ENCODE data around the gene FHIP1B.

DNA sequence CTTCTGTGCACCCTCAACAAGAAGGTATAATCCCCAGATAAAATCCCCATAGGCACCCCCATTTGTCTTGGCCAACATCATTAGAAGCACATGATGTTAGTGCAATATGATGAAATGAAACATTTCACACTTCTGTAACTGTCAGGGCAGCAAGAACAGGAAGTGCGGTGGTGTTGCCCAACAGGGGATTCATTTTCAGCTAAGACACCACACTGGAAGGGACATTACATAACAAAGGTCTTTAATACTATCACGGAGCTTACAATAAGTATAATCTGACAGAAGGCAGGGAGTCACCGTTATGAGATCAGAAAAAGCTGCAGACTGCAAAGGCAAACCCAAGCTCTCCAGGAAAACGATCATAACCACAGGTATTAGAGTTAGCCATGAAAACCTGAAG, 33.5 kb downstream of the FHIP1B start:
- TF ChIP-seq, protein P1, sequence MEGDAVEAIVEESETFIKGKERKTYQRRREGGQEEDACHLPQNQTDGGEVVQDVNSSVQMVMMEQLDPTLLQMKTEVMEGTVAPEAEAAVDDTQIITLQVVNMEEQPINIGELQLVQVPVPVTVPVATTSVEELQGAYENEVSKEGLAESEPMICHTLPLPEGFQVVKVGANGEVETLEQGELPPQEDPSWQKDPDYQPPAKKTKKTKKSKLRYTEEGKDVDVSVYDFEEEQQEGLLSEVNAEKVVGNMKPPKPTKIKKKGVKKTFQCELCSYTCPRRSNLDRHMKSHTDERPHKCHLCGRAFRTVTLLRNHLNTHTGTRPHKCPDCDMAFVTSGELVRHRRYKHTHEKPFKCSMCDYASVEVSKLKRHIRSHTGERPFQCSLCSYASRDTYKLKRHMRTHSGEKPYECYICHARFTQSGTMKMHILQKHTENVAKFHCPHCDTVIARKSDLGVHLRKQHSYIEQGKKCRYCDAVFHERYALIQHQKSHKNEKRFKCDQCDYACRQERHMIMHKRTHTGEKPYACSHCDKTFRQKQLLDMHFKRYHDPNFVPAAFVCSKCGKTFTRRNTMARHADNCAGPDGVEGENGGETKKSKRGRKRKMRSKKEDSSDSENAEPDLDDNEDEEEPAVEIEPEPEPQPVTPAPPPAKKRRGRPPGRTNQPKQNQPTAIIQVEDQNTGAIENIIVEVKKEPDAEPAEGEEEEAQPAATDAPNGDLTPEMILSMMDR (IDR thresholded peaks at IDR 0.05; ENCODE audit: poor library complexity, severe bottlenecking) = no peak
- TF ChIP-seq POLR2AphosphoS5 (IDR thresholded peaks at IDR 0.05) (no peak), EZH2 (IDR thresholded peaks at IDR 0.05; ENCODE audit: borderline replicate concordance, insufficient read depth, low read length, poor library complexity, severe bottlenecking) (no peak), TAF1 (IDR thresholded peaks at IDR 0.05; ENCODE audit: low read depth) (no peak), MXI1 (conservative IDR thresholded peaks at IDR 0.05; ENCODE audit: poor library complexity, severe bottlenecking) (no peak)
- TF ChIP-seq, protein P2, sequence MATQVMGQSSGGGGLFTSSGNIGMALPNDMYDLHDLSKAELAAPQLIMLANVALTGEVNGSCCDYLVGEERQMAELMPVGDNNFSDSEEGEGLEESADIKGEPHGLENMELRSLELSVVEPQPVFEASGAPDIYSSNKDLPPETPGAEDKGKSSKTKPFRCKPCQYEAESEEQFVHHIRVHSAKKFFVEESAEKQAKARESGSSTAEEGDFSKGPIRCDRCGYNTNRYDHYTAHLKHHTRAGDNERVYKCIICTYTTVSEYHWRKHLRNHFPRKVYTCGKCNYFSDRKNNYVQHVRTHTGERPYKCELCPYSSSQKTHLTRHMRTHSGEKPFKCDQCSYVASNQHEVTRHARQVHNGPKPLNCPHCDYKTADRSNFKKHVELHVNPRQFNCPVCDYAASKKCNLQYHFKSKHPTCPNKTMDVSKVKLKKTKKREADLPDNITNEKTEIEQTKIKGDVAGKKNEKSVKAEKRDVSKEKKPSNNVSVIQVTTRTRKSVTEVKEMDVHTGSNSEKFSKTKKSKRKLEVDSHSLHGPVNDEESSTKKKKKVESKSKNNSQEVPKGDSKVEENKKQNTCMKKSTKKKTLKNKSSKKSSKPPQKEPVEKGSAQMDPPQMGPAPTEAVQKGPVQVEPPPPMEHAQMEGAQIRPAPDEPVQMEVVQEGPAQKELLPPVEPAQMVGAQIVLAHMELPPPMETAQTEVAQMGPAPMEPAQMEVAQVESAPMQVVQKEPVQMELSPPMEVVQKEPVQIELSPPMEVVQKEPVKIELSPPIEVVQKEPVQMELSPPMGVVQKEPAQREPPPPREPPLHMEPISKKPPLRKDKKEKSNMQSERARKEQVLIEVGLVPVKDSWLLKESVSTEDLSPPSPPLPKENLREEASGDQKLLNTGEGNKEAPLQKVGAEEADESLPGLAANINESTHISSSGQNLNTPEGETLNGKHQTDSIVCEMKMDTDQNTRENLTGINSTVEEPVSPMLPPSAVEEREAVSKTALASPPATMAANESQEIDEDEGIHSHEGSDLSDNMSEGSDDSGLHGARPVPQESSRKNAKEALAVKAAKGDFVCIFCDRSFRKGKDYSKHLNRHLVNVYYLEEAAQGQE (IDR thresholded peaks at IDR 0.05; ENCODE audit: borderline replicate concordance) = no peak

All from neural cell (in vitro differentiated cells).